Left lung (tissue), 10 donors: ENCODE measurements around the gene LZTS2. TPM values are rescaled to one million over a fixed set of nuclear protein-coding genes. Genes with fewer than 3 reads are reported as not detected.

Source experiments
- ATAC-seq: fragments of 200-7000 bp; cut with Tn5 transposase; one replicate; pipeline ENCODE4 v1.9.1; 2020; ENCODE audit warnings: moderate library complexity
- DNase-seq, 4 donors: peaks; one replicate each; pipeline ENCODE4 v3.0.0-alpha.2; 2013 to 2020
- H3K27ac ChIP-seq, 2 donors: fragments of 200-600 bp; sonication (generic) in 1 of 2; one replicate each; pipeline versions ENCODE4 v1.5.0 to v1.8.0; 2020 to 2021
- H3K27me3 ChIP-seq, 2 donors: fragments of 200-600 bp; sonication (generic) in 1 of 2; one replicate each; pipeline versions ENCODE4 v1.5.0 to v1.8.0; 2020 to 2021
- H3K36me3 ChIP-seq, 2 donors: fragments of 200-600 bp; sonication (generic) in 1 of 2; one replicate each; pipeline versions ENCODE4 v1.5.0 to v1.8.0; 2020 to 2021
- H3K4me1 ChIP-seq, 2 donors: fragments of 200-600 bp; one replicate each; pipeline ENCODE4 v1.8.0; 2021
- H3K4me3 ChIP-seq, 2 donors: fragments of 200-600 bp; sonication (generic) in 1 of 2; one replicate each; pipeline versions ENCODE4 v1.5.0 to v1.8.0; 2020 to 2021; ENCODE audit warnings: mild to moderate bottlenecking in 1 of 2
- H3K9me3 ChIP-seq, 2 donors: fragments of 200-600 bp; sonication (generic) in 1 of 2; one replicate each; pipeline versions ENCODE4 v1.5.0 to v1.8.0; 2020 to 2021
- intact Hi-C, 2 donors: fragments of 100-400 bp; cut with DNase I; formaldehyde crosslinking; loops; one replicate each; pipeline versions ENCODE4 v1.11.2 to v1.14.2; 2022
- polyA plus RNA-seq, 6 donors: library from polyadenylated mRNA; unstranded; fragments of 120-200 nt; gene quantifications; one replicate each; pipeline ENCODE4 v1.2.1, GENCODE V29; 2013; ENCODE audit not compliant: insufficient read length in 6 of 6
- total RNA-seq, 2 donors: library from RNA; stranded (reverse); fragmentation: NEBNext Ultra II Directional; extraction: Animal tissue kit (Norgen Biotek cat#: 25700); gene quantifications; one replicate each; pipeline ENCODE4 v1.2.1, GENCODE V29; 2021
- TF ChIP-seq, protein P1 (sequence below), 2 donors: fragments of 200-600 bp; sonication (generic) in 1 of 2; IDR thresholded peaks; one replicate each; pipeline versions ENCODE4 v1.5.0 to v1.8.0; 2021; ENCODE audit warnings: antibody characterized with exemption in 2 of 2
- donor health status: DM: no; HTN: yes; CAD: no.
- donor health status: DM: no; HTN: no; CAD: no.

The LZTS2 gene
- total and polyA plus RNA-seq, 8 donors, result 45.2 to 65.7 (median 58.6) TPM

DNA sequence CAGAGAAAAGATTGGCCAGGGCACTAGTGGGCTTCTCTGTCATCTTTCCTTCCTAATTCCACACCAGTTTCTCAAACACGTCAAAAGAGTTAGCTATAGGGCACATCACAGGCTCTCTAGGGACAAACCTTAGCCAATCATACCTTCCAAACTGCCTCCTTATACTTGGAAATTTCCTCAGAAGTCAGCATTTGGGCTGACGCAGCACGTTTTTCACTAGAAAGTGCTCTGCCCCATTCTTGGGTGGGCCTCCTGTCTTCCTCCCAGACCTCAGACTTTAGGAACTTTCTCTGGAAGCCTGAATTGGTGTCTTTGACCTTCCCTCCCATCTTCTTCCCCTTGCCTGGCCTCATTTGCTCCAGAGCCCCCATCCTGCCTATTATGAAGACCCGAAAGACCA, 42.5 kb downstream of the LZTS2 start:
- peak overlapping the region in 1 of 2 donors; percentile 49 for H3K4me3 ChIP-seq
- intact Hi-C loops, result no loop called here

DNA sequence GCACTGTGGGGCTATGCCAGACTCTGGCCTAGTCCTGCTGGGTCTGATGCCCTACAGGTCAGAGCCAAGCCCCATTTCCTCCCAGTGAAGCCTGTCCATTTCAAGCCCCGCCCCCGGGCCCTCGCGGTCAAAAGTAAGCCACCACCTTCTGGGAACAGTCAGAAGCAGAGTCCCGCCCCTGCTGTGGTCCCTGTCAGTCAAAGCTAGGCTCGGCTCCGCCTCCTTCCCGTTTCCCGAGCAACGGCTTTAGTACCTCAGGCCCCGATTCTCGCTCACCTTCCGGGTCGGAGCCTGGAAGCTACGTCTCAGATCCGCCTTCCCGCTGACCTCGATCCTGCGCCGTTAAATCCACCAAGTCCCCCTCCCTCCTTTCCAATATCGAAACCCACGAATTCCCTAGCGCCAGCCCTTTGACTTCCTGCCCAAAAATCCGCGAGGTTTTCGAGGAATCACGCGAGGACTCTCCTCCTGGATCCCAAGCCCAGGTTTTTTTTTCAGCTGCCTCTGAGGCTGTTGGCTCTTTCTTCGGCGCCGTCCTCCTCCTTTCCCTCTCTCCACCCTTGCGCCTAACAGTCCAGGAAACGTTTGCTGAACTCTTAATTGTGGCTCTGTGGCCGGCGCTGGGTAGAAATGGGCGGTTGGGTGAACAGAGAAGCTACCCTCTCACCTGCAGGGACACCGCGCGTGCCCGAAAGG, 43.2 kb downstream of the LZTS2 start:
- peak; percentile 96 for ATAC-seq
- intact Hi-C loops, result no loop called here
- peak; percentile 92 to 98 (median 97) for DNase-seq
- peak overlapping the region; percentile 89 for H3K27ac ChIP-seq
- H3K36me3 ChIP-seq, result peaks cover 0 to 24% of the 10 kb centered on the region in 2 donors
- H3K4me1 ChIP-seq, result peaks cover 0 to 26% of the 10 kb centered on the region in 2 donors
- H3K27me3 ChIP-seq, result peaks cover 8 to 28% of the 10 kb centered on the region in 2 donors
- H3K4me3 ChIP-seq, result peak overlapping the region; percentile 31 to 49
- H3K9me3 ChIP-seq, result no peaks in the 10 kb centered on the region
- TF ChIP-seq, protein P1, sequence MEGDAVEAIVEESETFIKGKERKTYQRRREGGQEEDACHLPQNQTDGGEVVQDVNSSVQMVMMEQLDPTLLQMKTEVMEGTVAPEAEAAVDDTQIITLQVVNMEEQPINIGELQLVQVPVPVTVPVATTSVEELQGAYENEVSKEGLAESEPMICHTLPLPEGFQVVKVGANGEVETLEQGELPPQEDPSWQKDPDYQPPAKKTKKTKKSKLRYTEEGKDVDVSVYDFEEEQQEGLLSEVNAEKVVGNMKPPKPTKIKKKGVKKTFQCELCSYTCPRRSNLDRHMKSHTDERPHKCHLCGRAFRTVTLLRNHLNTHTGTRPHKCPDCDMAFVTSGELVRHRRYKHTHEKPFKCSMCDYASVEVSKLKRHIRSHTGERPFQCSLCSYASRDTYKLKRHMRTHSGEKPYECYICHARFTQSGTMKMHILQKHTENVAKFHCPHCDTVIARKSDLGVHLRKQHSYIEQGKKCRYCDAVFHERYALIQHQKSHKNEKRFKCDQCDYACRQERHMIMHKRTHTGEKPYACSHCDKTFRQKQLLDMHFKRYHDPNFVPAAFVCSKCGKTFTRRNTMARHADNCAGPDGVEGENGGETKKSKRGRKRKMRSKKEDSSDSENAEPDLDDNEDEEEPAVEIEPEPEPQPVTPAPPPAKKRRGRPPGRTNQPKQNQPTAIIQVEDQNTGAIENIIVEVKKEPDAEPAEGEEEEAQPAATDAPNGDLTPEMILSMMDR (IDR thresholded peaks at IDR 0.05), result no peak

More for the DNA sequence above, 42.5 kb downstream of the LZTS2 start:
- DNase-seq (no peak), ATAC-seq (no peak)
- Histone ChIP-seq H3K4me1 (peaks cover 0 to 26% of the 10 kb centered on the region in 2 donors), H3K27me3 (peaks cover under 1 to 21% of the 10 kb centered on the region in 2 donors), H3K27ac (peak overlapping the region; percentile 89), H3K9me3 (no peaks in the 10 kb centered on the region), H3K36me3 (peaks cover 0 to 31% of the 10 kb centered on the region in 2 donors)
- TF ChIP-seq, protein P1 (IDR thresholded peaks at IDR 0.05), result no peak

- ATAC-seq, result peak; percentile 3
- Histone ChIP-seq H3K27ac (peak overlapping the region; percentile 89), H3K27me3 (peaks cover 13 to 33% of the 10 kb centered on the region in 2 donors), H3K4me1 (peaks cover 0 to 26% of the 10 kb centered on the region in 2 donors), H3K4me3 (peak overlapping the region; percentile 31 to 49), H3K36me3 (peaks cover 0 to 19% of the 10 kb centered on the region in 2 donors), H3K9me3 (no peaks in the 10 kb centered on the region)
- intact Hi-C loops, result no loop called here
- TF ChIP-seq, protein P1 (IDR thresholded peaks at IDR 0.05), result no peak
- DNase-seq, result no peak
Observed at GRCh38 chr10:101043363-101043707, 43.7 kb downstream of the LZTS2 start.

DNA sequence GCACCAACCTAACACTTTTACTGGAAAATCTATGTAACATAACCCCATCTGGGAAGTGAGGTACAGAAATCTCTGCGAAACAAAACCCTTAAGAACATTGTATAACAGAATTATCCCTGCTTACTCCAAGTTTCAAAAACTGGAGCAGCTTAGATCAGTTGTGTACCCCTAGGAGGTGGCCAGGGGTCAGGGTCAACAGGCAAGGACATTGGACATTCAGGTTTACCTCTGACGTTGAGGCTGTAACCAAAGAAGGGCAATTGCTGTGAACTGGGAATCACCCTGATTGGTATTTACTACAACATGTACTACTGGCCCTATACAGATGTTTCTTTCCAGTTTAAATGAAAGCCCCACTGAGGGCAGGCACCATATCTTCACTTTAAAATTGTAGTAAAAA, 44.5 kb downstream of the LZTS2 start:
- TF ChIP-seq, protein P1 (IDR thresholded peaks at IDR 0.05), result no peak
- Histone ChIP-seq H3K36me3 (peaks cover 0 to 11% of the 10 kb centered on the region in 2 donors), H3K4me3 (no peak overlapping the region), H3K27ac (no peak overlapping the region), H3K27me3 (peaks cover 21 to 41% of the 10 kb centered on the region in 2 donors), H3K4me1 (peaks cover 0 to 26% of the 10 kb centered on the region in 2 donors), H3K9me3 (no peaks in the 10 kb centered on the region)
- DNase-seq, result no peak
- ATAC-seq, result no peak
- intact Hi-C loops, result no loop called here

- Histone ChIP-seq H3K36me3 (no peaks in the 10 kb centered on the region), H3K27ac (no peak overlapping the region), H3K4me3 (no peak overlapping the region), H3K9me3 (no peaks in the 10 kb centered on the region), H3K4me1 (peaks cover 8 to 27% of the 10 kb centered on the region in 2 donors), H3K27me3 (peaks cover 39 to 65% of the 10 kb centered on the region in 2 donors)
- DNase-seq, result no peak
- intact Hi-C loops, result no loop called here
- TF ChIP-seq, protein P1 (IDR thresholded peaks at IDR 0.05), result no peak
- no peak for ATAC-seq
Observed at GRCh38 chr10:101046332-101047238, 47.0 kb downstream of the LZTS2 start.
